Measurements from ENCODE around the gene SEMA5A. TPM values are rescaled to one million over a fixed set of nuclear protein-coding genes. Genes with fewer than 3 reads are reported as not detected.

SEMA5A gene
- total RNA-seq, 6 experiments from 2014 or later: 3.1 to 12.6 (median 5.7) TPM

- Histone ChIP-seq H3K4me3 (no peak overlapping the region), H3K4me1 (peaks cover 0 to 5% (median 0%) of the 10 kb centered on the region in 4 donors), H3K27ac (no peak overlapping the region), H3K9me3 (no peaks in the 10 kb centered on the region), H3K27me3 (no peaks in the 10 kb centered on the region), H3K36me3 (no peaks in the 10 kb centered on the region)
- no peak for DNase-seq
- no peak for ATAC-seq
- TF ChIP-seq POLR2A (IDR thresholded peaks at IDR 0.05): no peak
- TF ChIP-seq CTCF (IDR thresholded peaks at IDR 0.05): no peak
- intact Hi-C loops (cut with DNase I): no loop called here
- WGBS (ENCODE audit: insufficient coverage, low coverage, low lambda C conversion rate, missing lambda C conversion rate): 64% methylated on average over 4 of the region's 4 CpGs
These were observed 248.7 kb downstream of the SEMA5A start for GRCh38 chr5:9297134-9297533.

GRCh38 chr5:9295466-9295801 lies 250.4 kb downstream of the SEMA5A start:
- intact Hi-C loops (cut with DNase I): no loop called here
- Histone ChIP-seq H3K4me3 (no peak overlapping the region), H3K36me3 (no peaks in the 10 kb centered on the region), H3K27me3 (no peaks in the 10 kb centered on the region), H3K4me1 (no peaks in the 10 kb centered on the region), H3K9me3 (no peaks in the 10 kb centered on the region), H3K27ac (no peak overlapping the region)
- no peak for ATAC-seq
- 90% methylated on average over 1 of the region's 1 CpG for WGBS (ENCODE audit: insufficient coverage, low coverage, low lambda C conversion rate, missing lambda C conversion rate)
- TF ChIP-seq POLR2A (IDR thresholded peaks at IDR 0.05) (no peak), CTCF (IDR thresholded peaks at IDR 0.05) (no peak)
- no peak for DNase-seq

GRCh38 chr5:9294793-9295465 lies 250.9 kb downstream of the SEMA5A start:
- no peaks in the 10 kb centered on the region for H3K36me3 ChIP-seq
- no peak for DNase-seq
- H3K4me3 ChIP-seq: no peak overlapping the region
- ATAC-seq: no peak
- H3K27me3 ChIP-seq: no peaks in the 10 kb centered on the region
- H3K4me1 ChIP-seq: no peaks in the 10 kb centered on the region
- intact Hi-C loops (cut with DNase I): no loop called here
- no peaks in the 10 kb centered on the region for H3K9me3 ChIP-seq
- WGBS (ENCODE audit: insufficient coverage, low coverage, low lambda C conversion rate, missing lambda C conversion rate): 64% methylated on average over 3 of the region's 3 CpGs
- no peak for TF ChIP-seq CTCF (IDR thresholded peaks at IDR 0.05)
- TF ChIP-seq POLR2A (IDR thresholded peaks at IDR 0.05): no peak
- no peak overlapping the region for H3K27ac ChIP-seq

- H3K27me3 ChIP-seq: no peaks in the 10 kb centered on the region
- TF ChIP-seq CTCF (IDR thresholded peaks at IDR 0.05) (no peak), POLR2A (IDR thresholded peaks at IDR 0.05) (no peak)
- ATAC-seq: no peak
- WGBS (ENCODE audit: insufficient coverage, low coverage, low lambda C conversion rate, missing lambda C conversion rate): 76% methylated on average over 4 of the region's 7 CpGs
- H3K36me3 ChIP-seq: no peaks in the 10 kb centered on the region
- H3K27ac ChIP-seq: no peak overlapping the region
- no peaks in the 10 kb centered on the region for H3K9me3 ChIP-seq
- no peak overlapping the region for H3K4me3 ChIP-seq
- DNase-seq: no peak
- intact Hi-C loops (cut with DNase I): no loop called here
- no peaks in the 10 kb centered on the region for H3K4me1 ChIP-seq
These were observed 257.6 kb downstream of the SEMA5A start for GRCh38 chr5:9288234-9288633.
